Measurements from ENCODE around the gene GLG1.
"Not testable (repeated sequence)": the region's sequence is repeated elsewhere in the genome, so short reads cannot be mapped to it uniquely, and the experiment has no call there.

GLG1 gene

GRCh38 chr16:74450967-74451760, 155.8 kb downstream of the GLG1 start:
- no peak for TF ChIP-seq ZFX (IDR thresholded peaks at IDR 0.05)
- TF ChIP-seq, protein P1, sequence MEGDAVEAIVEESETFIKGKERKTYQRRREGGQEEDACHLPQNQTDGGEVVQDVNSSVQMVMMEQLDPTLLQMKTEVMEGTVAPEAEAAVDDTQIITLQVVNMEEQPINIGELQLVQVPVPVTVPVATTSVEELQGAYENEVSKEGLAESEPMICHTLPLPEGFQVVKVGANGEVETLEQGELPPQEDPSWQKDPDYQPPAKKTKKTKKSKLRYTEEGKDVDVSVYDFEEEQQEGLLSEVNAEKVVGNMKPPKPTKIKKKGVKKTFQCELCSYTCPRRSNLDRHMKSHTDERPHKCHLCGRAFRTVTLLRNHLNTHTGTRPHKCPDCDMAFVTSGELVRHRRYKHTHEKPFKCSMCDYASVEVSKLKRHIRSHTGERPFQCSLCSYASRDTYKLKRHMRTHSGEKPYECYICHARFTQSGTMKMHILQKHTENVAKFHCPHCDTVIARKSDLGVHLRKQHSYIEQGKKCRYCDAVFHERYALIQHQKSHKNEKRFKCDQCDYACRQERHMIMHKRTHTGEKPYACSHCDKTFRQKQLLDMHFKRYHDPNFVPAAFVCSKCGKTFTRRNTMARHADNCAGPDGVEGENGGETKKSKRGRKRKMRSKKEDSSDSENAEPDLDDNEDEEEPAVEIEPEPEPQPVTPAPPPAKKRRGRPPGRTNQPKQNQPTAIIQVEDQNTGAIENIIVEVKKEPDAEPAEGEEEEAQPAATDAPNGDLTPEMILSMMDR (conservative IDR thresholded peaks at IDR 0.05): no peak
- no peak overlapping the region for H3K27ac ChIP-seq

DNA sequence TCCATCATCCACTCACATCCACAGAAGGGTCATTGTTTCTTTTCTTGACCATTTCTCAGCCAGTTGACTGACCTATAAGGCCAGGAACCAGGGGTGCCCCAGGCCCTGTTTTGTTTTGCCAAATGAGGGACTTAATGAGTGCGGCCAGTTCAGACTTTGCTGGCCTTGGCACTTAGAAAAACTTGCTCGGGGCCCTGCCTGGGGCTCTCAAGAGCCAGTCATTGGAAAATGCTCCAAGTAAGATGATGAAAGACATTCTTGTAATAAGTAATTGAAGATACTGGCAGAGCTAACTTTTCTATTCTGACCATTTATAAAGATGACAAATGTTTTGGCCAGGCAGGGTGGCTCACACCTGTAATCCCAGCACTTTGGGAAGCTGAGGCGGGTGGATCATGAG, 156.7 kb downstream of the GLG1 start:
- TF ChIP-seq, protein P1 (conservative IDR thresholded peaks at IDR 0.05): no peak
- no peak for TF ChIP-seq ZFX (IDR thresholded peaks at IDR 0.05)
- H3K27ac ChIP-seq: no peak overlapping the region

- no peak overlapping the region for H3K27ac ChIP-seq
- no peak for TF ChIP-seq ZFX (IDR thresholded peaks at IDR 0.05)
- TF ChIP-seq, protein P1 (conservative IDR thresholded peaks at IDR 0.05): no peak
Observed at GRCh38 chr16:74449470-74449869, 157.4 kb downstream of the GLG1 start.

DNA sequence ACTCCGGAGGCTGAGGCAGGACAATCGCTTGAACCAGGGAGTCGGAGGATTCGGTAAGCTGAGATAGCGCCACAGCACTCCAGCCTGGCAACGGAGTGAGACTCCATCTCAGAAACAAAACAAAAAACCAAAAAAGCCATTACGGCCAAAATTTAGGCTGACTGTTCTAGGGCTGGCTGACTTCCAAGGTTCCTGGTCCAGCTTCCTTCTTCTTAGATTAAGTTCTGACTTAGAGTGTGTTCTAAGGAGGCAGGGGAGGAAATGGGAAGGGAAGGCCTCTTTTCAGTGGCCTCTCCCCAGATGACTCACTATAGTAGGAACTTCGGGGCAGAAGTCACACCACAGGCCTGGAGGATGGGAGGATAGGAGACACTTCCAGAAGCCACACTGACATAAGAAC, 157.9 kb downstream of the GLG1 start:
- H3K27ac ChIP-seq: no peak overlapping the region
- TF ChIP-seq, protein P1 (conservative IDR thresholded peaks at IDR 0.05): no peak
- no peak for TF ChIP-seq ZFX (IDR thresholded peaks at IDR 0.05)

DNA sequence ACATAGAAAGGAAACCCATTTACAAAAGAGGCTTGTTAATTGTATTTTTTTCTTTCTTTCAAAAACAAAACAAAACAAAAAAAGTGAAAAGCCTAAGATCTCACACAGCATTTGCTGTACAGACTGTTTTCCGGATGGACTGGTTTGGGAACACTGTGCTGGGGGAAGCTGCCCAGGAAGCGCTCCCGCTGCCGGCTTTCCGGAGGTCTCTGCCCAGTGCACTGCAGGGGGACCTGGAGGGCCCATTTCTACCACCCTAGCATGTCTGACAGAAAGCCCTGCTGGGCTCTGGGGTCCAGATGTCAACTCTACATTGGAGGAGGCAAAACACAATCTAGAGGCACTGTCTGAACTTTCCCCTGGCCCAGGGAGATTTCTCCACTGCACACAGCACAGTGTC, 159.3 kb downstream of the GLG1 start:
- no peak overlapping the region for H3K27ac ChIP-seq
- TF ChIP-seq, protein P1 (conservative IDR thresholded peaks at IDR 0.05): no peak
- TF ChIP-seq ZFX (IDR thresholded peaks at IDR 0.05): no peak

DNA sequence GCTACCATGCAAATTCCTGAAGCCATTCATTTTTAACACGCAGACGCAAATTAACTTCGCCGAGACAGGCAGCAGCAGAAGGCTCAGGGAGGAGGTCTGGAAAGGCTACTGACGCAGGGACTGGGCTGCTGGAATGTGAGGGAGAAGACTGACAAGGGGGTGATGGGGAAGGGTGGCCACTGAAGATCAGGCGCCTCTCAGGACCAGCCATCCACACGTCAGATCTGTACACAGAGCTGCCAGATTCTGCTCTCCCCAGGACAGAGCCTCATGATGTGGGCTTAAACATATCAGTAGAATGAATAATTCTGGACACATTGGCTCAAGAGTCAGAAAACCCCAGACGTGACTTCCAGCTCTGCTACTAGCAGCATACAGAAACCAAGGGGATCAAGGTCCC, 160.0 kb downstream of the GLG1 start:
- no peak for TF ChIP-seq ZFX (IDR thresholded peaks at IDR 0.05)
- TF ChIP-seq, protein P1 (conservative IDR thresholded peaks at IDR 0.05): no peak
- no peak overlapping the region for H3K27ac ChIP-seq

- H3K27ac ChIP-seq: not testable (repeated sequence)
Observed at GRCh38 chr16:74443624-74444346, 163.1 kb downstream of the GLG1 start.
